Measurements from ENCODE around the gene HTRA1.

The HTRA1 gene

GRCh38 chr10:122455376-122456079 lies 5.8 kb upstream of the HTRA1 start:
- no peak for DNase-seq

- no peak for DNase-seq
These were observed 3.4 kb upstream of the HTRA1 start for GRCh38 chr10:122457934-122458333.

- no peak for DNase-seq
These were observed 2.7 kb upstream of the HTRA1 start for GRCh38 chr10:122458693-122459092.

GRCh38 chr10:122459561-122460273 lies 1.6 kb upstream of the HTRA1 start:
- DNase-seq: no peak

DNA sequence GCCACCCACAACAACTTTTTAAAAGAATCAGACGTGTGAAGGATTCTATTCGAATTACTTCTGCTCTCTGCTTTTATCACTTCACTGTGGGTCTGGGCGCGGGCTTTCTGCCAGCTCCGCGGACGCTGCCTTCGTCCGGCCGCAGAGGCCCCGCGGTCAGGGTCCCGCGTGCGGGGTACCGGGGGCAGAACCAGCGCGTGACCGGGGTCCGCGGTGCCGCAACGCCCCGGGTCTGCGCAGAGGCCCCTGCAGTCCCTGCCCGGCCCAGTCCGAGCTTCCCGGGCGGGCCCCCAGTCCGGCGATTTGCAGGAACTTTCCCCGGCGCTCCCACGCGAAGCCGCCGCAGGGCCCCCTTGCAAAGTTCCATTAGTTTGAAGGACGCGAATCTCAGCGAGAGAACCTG lies 461 bp upstream of the HTRA1 start:
- no peak for DNase-seq

- DNase-seq: peak; percentile 5
These were observed 578 bp downstream of the HTRA1 start for GRCh38 chr10:122461729-122462532.

DNA sequence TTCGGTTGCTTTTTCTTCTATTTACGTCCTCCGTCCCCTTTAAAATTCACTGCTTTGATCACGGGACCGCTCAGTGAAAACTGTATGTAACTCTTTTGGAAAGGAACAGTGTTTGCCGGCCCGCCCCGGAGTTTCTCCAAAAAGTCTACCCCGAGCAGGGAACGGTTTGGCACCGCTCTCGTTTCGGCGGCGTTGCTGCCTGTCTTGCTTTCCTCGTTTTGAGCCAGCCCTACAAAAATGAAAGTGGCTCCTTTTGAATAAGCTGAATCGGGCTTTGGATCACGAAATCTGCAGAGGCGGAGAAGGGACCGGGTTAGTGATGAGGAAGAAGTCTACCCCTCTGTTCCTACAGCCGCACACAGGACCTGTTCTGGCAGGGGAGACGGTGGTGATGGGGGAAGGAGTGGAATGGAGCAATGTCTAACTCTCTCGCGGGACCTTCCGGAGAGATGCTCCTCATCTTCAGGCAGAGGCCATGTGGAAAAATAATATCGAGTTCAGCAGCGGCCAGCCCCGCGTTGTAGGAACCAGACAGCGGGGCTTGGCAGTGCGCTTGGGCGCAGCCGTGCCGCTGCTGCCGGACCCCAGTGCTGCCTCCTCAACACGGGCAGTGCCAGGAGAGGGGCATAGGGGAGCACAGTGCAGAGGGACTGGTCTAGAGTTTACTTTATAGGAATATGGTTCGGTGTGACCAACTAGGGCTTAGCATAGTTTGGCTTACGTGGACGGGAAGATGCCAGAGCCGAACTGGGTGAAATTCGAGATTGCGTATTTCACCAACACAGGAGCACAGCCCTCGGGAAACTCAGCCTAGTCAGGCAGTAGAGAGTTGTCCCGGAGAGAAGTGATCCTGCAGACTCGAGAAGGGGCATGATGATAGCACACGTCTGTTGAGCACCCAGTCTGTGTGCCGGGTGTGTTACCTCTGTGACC lies 1.4 kb downstream of the HTRA1 start:
- DNase-seq: no peak

- DNase-seq: no peak
These were observed 2.3 kb downstream of the HTRA1 start for GRCh38 chr10:122463466-122464249.

- no peak for DNase-seq
These were observed 2.8 kb downstream of the HTRA1 start for GRCh38 chr10:122464250-122464510.

DNA sequence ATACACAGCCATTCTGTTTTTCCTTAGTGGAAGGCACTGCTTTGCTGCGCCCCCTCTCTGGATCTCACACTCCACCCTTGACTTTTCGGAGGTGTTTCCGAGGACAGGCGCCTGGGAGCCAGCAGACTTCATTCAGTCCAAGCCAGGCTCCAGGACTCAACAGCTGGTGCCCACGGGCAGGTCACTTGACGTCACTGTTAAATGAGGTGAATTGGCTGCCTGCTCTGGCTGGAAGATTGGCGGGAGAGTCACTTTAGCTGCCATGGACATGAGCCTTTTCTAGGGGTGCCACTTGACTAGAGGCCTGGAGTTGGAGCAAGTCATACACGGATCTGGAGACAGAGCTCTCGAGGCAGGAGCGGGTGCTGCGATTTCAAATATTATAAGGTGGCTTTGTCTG lies 3.2 kb downstream of the HTRA1 start:
- DNase-seq: peak; percentile 3

- no peak for DNase-seq
These were observed 4.2 kb downstream of the HTRA1 start for GRCh38 chr10:122465401-122466040.

DNA sequence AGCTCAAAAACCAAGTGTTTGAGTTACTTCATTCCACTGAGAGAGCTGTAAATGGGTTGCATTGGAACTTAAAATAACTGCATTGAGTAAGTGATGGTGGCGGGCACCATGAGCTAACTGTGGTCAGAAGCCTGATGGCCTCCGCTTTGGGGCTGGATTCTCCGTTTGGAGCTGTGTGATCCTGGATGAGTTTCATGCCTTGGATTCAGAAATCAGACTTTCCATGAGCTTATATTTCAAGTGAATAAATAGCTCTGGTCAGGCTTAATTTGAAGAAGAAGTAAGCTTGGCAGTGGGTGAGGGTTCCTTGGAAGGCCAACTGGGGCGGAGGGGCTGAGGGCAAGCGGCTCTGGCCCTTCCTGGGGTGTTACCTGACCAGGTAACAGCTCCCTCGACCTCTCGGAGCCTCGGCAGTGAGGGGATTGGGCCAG lies 5.6 kb downstream of the HTRA1 start:
- DNase-seq: no peak

GRCh38 chr10:122467701-122468100 lies 6.3 kb downstream of the HTRA1 start:
- DNase-seq: no peak

DNA sequence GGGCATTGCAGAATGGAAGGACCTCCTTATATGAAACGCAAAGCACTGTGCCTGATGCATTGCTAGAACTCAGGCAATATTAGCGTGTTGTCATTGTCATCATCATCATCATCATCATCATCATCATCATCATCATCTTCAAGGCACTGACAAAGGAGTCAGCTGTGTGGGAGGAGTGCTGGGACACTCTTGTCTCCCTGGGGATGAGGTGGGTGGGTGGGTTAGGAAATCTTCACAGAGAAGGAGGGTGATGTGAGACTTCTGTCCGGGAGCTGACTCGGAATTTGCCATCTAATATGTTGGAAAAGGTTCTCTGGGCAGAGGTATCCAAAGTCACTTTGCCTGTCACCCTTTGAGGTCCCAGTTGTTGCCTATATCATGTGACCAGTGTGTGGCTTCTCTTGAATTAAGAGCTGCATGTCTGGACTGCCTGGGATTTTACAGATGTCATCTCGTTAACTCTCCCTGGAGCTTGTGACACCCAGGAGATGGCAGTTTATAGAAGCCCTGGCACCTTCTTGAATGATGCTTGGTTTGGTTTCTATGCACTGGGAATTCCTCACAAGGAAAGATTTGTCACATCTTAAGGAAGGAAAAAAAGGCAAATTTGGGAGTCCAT lies 7.1 kb downstream of the HTRA1 start:
- no peak for DNase-seq

DNA sequence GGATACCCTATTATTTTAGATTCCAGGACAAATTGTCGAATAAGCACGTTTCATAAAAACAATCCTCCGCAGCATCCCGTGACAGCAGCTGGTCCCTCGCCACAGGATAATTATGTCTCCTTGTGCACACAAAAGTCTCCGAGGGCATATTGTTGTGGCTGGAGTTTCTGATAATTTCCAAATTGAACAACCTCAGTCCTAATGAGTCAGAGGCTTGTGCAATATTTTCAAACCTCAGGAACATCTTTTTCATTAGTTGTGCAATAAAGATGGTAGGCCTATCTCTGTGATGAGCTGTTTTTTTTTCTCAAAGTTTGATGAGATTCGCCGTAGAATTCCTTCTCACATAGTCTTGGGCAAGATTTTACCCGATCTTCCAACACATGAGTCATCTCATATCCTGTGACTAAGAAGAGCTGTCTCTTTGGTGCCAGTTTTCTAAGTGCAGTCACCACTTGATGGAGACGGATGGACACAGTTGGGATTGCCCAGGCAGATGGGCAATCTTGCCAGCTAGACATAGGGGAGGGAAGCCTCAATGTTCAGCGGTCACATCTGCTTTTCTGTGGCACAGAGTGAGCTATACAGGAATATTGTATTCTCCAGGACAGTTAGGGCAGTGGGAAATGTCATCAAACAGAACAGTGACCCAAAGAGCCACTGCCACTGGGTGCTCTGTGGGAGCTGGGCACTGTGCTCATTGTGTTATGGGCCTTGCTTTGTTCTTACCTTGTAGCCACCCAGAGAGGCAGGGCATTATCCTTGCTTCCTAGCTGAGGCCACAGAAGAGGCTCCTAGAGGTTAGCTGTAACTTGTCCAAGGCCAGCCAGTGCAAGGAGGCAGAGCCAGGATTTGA lies 7.8 kb downstream of the HTRA1 start:
- no peak for DNase-seq

DNA sequence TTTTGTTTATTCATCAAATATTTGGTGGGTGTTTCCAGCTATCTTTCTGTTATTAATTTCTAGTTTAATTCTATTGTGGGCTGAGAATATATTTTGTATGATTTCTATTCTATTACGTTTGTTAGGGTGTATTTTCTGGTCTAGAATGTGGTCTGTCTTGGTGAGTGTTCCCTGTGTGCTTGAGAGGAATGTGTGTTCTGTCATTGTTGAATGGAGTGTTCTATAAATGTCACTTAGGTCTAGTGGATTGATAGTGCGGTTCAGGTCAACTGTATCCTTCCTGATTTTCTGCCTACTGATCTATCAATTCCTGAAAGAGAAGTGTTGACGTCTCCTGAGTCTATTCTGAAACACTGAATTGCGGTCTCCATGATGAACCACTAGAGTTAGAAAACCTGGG lies 8.5 kb downstream of the HTRA1 start:
- no peak for DNase-seq

- DNase-seq: no peak
These were observed 10.3 kb downstream of the HTRA1 start for GRCh38 chr10:122471531-122472177.

GRCh38 chr10:122473116-122473515 lies 11.8 kb downstream of the HTRA1 start:
- DNase-seq: no peak

DNA sequence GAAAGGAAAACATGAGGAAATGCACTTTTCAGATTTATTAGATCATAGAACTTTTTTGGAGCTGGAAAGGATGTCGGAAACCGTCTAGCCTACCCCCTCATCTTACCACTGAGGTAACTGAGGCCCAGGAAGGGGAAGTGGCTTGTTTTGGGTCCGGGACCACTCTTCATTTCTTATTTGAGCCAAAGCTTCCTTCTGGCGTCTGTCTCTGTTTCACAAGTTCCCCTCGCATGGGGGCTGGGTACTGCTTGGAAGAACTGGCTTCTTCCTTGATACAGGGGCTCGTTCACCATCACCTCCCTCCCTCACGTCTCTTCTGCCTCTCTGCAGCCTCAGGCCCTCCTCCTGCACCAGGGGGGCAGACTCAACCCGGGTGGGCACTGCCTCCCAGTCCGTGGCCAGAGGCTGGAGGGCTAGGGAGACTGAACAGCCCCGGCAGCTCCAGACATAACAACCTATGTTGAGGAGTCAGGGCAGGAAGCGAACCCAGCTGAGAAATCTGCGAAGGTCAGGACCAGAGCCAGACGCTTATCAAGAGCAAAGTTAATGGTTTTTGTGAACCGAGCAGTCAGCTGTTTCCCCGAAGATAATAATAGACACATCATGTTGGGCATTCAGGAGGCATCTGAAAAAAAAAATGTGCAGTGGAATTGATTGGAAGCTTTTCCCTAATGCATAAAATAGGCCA lies 12.9 kb downstream of the HTRA1 start:
- no peak for DNase-seq

Measured in NCI-H1092 treated with DMSO at 0.1 percent for 48 hours (cell line).